Activated effector memory CD4-positive, alpha-beta T cell treated with Interleukin-2 at 50 U/mL for 16 hours (primary cell): Measurements from ENCODE around the gene KCNQ1OT1.

ENCODE experiments used
- DNase-seq: peaks from one replicate; pipeline ENCODE4 v3.0.0-alpha.2; 2020

Gene KCNQ1OT1

GRCh38 chr11:2665526-2666400 is 34.0 kb downstream of the KCNQ1OT1 start:
- DNase-seq, result no peak

- no peak for DNase-seq
Observed at GRCh38 chr11:2664791-2665525, 34.8 kb downstream of the KCNQ1OT1 start.

- no peak for DNase-seq
Observed at GRCh38 chr11:2664376-2664775, 35.4 kb downstream of the KCNQ1OT1 start.

GRCh38 chr11:2663915-2664314 is 35.9 kb downstream of the KCNQ1OT1 start:
- DNase-seq, result no peak

- no peak for DNase-seq
Observed at GRCh38 chr11:2663506-2663905, 36.3 kb downstream of the KCNQ1OT1 start.

- no peak for DNase-seq
Observed at GRCh38 chr11:2662430-2663299, 37.1 kb downstream of the KCNQ1OT1 start.

- no peak for DNase-seq
Observed at GRCh38 chr11:2662024-2662312, 37.8 kb downstream of the KCNQ1OT1 start.

- no peak for DNase-seq
Observed at GRCh38 chr11:2661173-2662023, 38.4 kb downstream of the KCNQ1OT1 start.

- DNase-seq, result no peak
Observed at GRCh38 chr11:2660357-2660939, 39.3 kb downstream of the KCNQ1OT1 start.

GRCh38 chr11:2657697-2658284 is 42.0 kb downstream of the KCNQ1OT1 start:
- DNase-seq, result no peak

- no peak for DNase-seq
Observed at GRCh38 chr11:2656859-2657258, 42.9 kb downstream of the KCNQ1OT1 start.

GRCh38 chr11:2655834-2656622 is 43.8 kb downstream of the KCNQ1OT1 start:
- no peak for DNase-seq

GRCh38 chr11:2655016-2655719 is 44.6 kb downstream of the KCNQ1OT1 start:
- DNase-seq, result no peak

- DNase-seq, result no peak
Observed at GRCh38 chr11:2653930-2654739, 45.7 kb downstream of the KCNQ1OT1 start.

GRCh38 chr11:2653198-2653551 is 46.6 kb downstream of the KCNQ1OT1 start:
- DNase-seq, result no peak

- DNase-seq, result no peak
Observed at GRCh38 chr11:2652333-2653197, 47.2 kb downstream of the KCNQ1OT1 start.

GRCh38 chr11:2651826-2652271 is 47.9 kb downstream of the KCNQ1OT1 start:
- DNase-seq, result no peak

- DNase-seq, result no peak
Observed at GRCh38 chr11:2651054-2651617, 48.7 kb downstream of the KCNQ1OT1 start.
